ENCODE measurements around the gene COL4A5. TPM values are rescaled to one million over a fixed set of nuclear protein-coding genes. Genes with fewer than 3 reads are reported as not detected.

COL4A5 gene
- total RNA-seq, 1 donor from 2014 or later = not detected

Other genes with a start within 250 kb of the COL4A5 start
- not detected in 2 replicates for gene COL4A6, start 1.4 kb upstream of the COL4A5 start, total RNA-seq